B cell (primary cell): ENCODE data around the gene BTNL8. TPM values are rescaled to one million over a fixed set of nuclear protein-coding genes. Genes with fewer than 3 reads are reported as not detected.

Experiments used
- ATAC-seq: fragments of 200-7000 bp; cut with Tn5 transposase; one replicate; pipeline ENCODE4 v1.10.0; 2021; ENCODE audit warnings: low read depth, mild to moderate bottlenecking, moderate number of reproducible peaks, moderate library complexity
- CTCF ChIA-PET: fragments of 350-600 bp; sonication (Branson Sonifier 250); formaldehyde crosslinking; loops from one replicate; lab custom pipeline; 2021; ENCODE audit warnings: antibody characterized with exemption, inconsistent platforms; lab: Charles Lee
- POLR2A ChIA-PET: fragments of 350-600 bp; sonication (Branson Sonifier 250); formaldehyde crosslinking; loops from one replicate; lab custom pipeline; 2021; ENCODE audit warnings: antibody characterized with exemption; lab: Charles Lee
- DNase-seq: peaks from one replicate; pipeline ENCODE4 v3.0.0; 2013
- H2AFZ ChIP-seq: 2 replicates; pipeline ENCODE4 v1.6.1; 2012; ENCODE audit warnings: mild to moderate bottlenecking, low read depth, low read length; ENCODE audit not compliant: insufficient read depth, poor library complexity, severe bottlenecking
- H3K27ac ChIP-seq, 2 donors: 1 replicate in 1 of 2; 2 replicates in 1 of 2; pipeline ENCODE4 v1.5.1; 2012 to 2013; ENCODE audit warnings: low read length in 2 of 2, mild to moderate bottlenecking in 2 of 2, moderate library complexity in 1 of 2
- H3K27me3 ChIP-seq, 4 experiments: fragments of 200-600 bp in 1 of 4; sonication (generic) in 1 of 4; replicated peaks in 1 of 4; 1 replicate in 2 of 4; 2 replicates in 2 of 4; pipeline versions ENCODE4 v1.6.1 to v1.7.0; 2013 to 2016; ENCODE audit warnings: low read length in 3 of 4, mild to moderate bottlenecking in 2 of 4, mixed read lengths in 1 of 4, moderate library complexity in 1 of 4; ENCODE audit not compliant: insufficient read depth in 4 of 4, control insufficient read depth in 3 of 4; ENCODE audit errors: control extremely low read depth in 1 of 4
- H3K36me3 ChIP-seq, 2 experiments: replicated peaks in 1 of 2; 1 replicate in 1 of 2; 2 replicates in 1 of 2; pipeline versions ENCODE4 v1.6.1 to v1.7.1; 2013; ENCODE audit warnings: low read length in 1 of 2; ENCODE audit not compliant: insufficient read depth in 2 of 2, control insufficient read depth in 1 of 2; ENCODE audit errors: control extremely low read depth in 1 of 2, extremely low read depth in 1 of 2
- H3K4me1 ChIP-seq, 2 donors: fragments of 200-600 bp in 1 of 2; sonication (generic) in 1 of 2; 1 replicate in 1 of 2; 2 replicates in 1 of 2; pipeline versions ENCODE4 v1.5.1 to v1.6.1; 2013 to 2017; ENCODE audit warnings: low read length in 2 of 2; ENCODE audit not compliant: control insufficient read depth in 2 of 2, insufficient read depth in 2 of 2
- H3K4me2 ChIP-seq: replicated peaks from 2 replicates; pipeline ENCODE3; 2012; ENCODE audit warnings: mild to moderate bottlenecking, low read depth, low read length; ENCODE audit not compliant: poor library complexity, severe bottlenecking
- H3K4me3 ChIP-seq, 5 experiments: fragments of 200-600 bp in 1 of 5; sonication (generic) in 1 of 5; 1 replicate in 3 of 5; 2 replicates in 2 of 5; pipeline versions ENCODE4 v1.5.1 to v1.7.0; 2011 to 2016; ENCODE audit warnings: low read length in 4 of 5, mild to moderate bottlenecking in 4 of 5, low read depth in 2 of 5, control low read depth in 1 of 5, moderate library complexity in 1 of 5; ENCODE audit not compliant: insufficient read depth in 1 of 5; ENCODE audit errors: control extremely low read depth in 1 of 5, extremely low read depth in 1 of 5
- H3K79me2 ChIP-seq: fragments of 200-600 bp; sonication (generic); one replicate; pipeline ENCODE4 v1.6.0; 2016; ENCODE audit warnings: low read length; ENCODE audit not compliant: control insufficient read depth, insufficient read depth
- H3K9ac ChIP-seq: fragments of 200-600 bp; sonication (generic); 2 replicates; pipeline ENCODE4 v1.6.1; 2017; ENCODE audit warnings: mild to moderate bottlenecking, low read length, moderate library complexity
- H3K9me3 ChIP-seq, 3 donors: one replicate each; pipeline versions ENCODE4 v1.6.1 to v1.7.1; 2013; ENCODE audit warnings: low read length in 2 of 3; ENCODE audit not compliant: control insufficient read depth in 2 of 3, insufficient read depth in 1 of 3; ENCODE audit errors: control extremely low read depth in 1 of 3
- H4K20me1 ChIP-seq: 2 replicates; pipeline ENCODE4 v1.6.0; 2012; ENCODE audit warnings: mild to moderate bottlenecking, low read length; ENCODE audit not compliant: insufficient read depth, control insufficient read depth, poor library complexity, severe bottlenecking
- H3K27ac Mint-ChIP-seq: one replicate; pipeline ENCODE4 v1.8.0; 2021; ENCODE audit warnings: mixed read lengths
- H3K27me3 Mint-ChIP-seq: one replicate; pipeline ENCODE4 v1.8.0; 2021; ENCODE audit warnings: mixed read lengths
- H3K4me1 Mint-ChIP-seq: one replicate; pipeline ENCODE4 v1.8.0; 2021; ENCODE audit warnings: mixed read lengths
- H3K4me3 Mint-ChIP-seq: one replicate; pipeline ENCODE4 v1.8.0; 2021; ENCODE audit warnings: mixed read lengths
- H3K9me3 Mint-ChIP-seq: one replicate; pipeline ENCODE4 v1.8.0; 2022; ENCODE audit warnings: mixed read lengths; ENCODE audit not compliant: insufficient read depth
- EZH2 ChIP-seq: IDR thresholded peaks from 2 replicates; pipeline ENCODE4 v1.6.1; 2012; ENCODE audit warnings: borderline replicate concordance, low read depth, mild to moderate bottlenecking, moderate library complexity, low read length; ENCODE audit not compliant: insufficient read depth, poor library complexity, severe bottlenecking
- WGBS: methylation state at CpG from one replicate; pipeline ENCODE4 v1.1.5; 2013; ENCODE audit warnings: missing lambda C conversion rate; ENCODE audit not compliant: insufficient coverage; 5-methylcytosine and 5-hydroxymethylcytosine counted together
- intact Hi-C: fragments of 100-400 bp; cut with micrococcal nuclease; formaldehyde crosslinking; loops from one replicate; pipeline ENCODE4 v1.10.0; 2022
- polyA plus RNA-seq: library from polyadenylated mRNA; depleted of rRNA; stranded (reverse); fragments of >200 nt; gene quantifications from 2 replicates; pipeline ENCODE4 v1.2.3, GENCODE V29; 2012
- total RNA-seq, 2 donors: library from RNA; stranded (reverse); fragments of 120-200 nt in 1 of 2; gene quantifications; 1 replicate in 1 of 2; 2 replicates in 1 of 2; pipeline versions ENCODE4 v1.2.3 to v1.2.4, GENCODE V29; 2013 to 2022
- TF ChIP-seq, protein P1 (sequence below): fragments of 200-600 bp; IDR thresholded peaks from one replicate; pipeline ENCODE4 v1.8.0; 2022; ENCODE audit warnings: antibody characterized with exemption, mild to moderate bottlenecking

BTNL8 gene
- total and polyA plus RNA-seq, 2 donors (not counting 1 experiment from before 2014, with no cell fraction given) = not detected

DNA sequence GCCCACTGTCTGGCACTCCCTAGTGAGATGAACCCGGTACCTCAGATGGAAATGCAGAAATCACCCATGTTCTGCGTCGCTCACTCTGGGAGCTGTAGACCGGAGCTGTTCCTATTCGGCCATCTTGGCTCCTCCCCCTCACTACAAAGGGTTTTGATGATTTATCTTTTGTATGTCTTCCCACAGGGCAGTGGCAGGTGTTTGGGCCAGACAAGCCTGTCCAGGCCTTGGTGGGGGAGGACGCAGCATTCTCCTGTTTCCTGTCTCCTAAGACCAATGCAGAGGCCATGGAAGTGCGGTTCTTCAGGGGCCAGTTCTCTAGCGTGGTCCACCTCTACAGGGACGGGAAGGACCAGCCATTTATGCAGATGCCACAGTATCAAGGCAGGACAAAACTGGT is 9.4 kb downstream of the BTNL8 start:
- Histone ChIP-seq H3K9ac (no peak overlapping the region), H4K20me1 (no peaks in the 10 kb centered on the region), H3K27me3 (peaks cover 0 to 7% (median 6%) of the 10 kb centered on the region in 4 experiments), H3K4me3 (no peak overlapping the region), H3K9me3 (no peaks in the 10 kb centered on the region), H3K27ac (no peak overlapping the region), H3K4me1 (no peaks in the 10 kb centered on the region), H3K79me2 (no peaks in the 10 kb centered on the region), H3K36me3 (no peaks in the 10 kb centered on the region), H2AFZ (no peak overlapping the region), H3K4me2 (no peak overlapping the region)
- H3K4me3 Mint-ChIP-seq = no peak overlapping the region
- ChIA-PET POLR2A (no interaction called here), CTCF (no interaction called here)
- no peaks in the 10 kb centered on the region for H3K4me1 Mint-ChIP-seq
- ATAC-seq (no peak), DNase-seq (no peak)
- no peak overlapping the region for H3K27ac Mint-ChIP-seq
- no peaks in the 10 kb centered on the region for H3K9me3 Mint-ChIP-seq
- intact Hi-C loops = no loop called here
- WGBS = 98% methylated on average over 4 of the region's 9 CpGs
- TF ChIP-seq, protein P1, sequence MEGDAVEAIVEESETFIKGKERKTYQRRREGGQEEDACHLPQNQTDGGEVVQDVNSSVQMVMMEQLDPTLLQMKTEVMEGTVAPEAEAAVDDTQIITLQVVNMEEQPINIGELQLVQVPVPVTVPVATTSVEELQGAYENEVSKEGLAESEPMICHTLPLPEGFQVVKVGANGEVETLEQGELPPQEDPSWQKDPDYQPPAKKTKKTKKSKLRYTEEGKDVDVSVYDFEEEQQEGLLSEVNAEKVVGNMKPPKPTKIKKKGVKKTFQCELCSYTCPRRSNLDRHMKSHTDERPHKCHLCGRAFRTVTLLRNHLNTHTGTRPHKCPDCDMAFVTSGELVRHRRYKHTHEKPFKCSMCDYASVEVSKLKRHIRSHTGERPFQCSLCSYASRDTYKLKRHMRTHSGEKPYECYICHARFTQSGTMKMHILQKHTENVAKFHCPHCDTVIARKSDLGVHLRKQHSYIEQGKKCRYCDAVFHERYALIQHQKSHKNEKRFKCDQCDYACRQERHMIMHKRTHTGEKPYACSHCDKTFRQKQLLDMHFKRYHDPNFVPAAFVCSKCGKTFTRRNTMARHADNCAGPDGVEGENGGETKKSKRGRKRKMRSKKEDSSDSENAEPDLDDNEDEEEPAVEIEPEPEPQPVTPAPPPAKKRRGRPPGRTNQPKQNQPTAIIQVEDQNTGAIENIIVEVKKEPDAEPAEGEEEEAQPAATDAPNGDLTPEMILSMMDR = no peak
- TF ChIP-seq EZH2 = no peak
- H3K27me3 Mint-ChIP-seq = peaks cover 33% of the 10 kb centered on the region

DNA sequence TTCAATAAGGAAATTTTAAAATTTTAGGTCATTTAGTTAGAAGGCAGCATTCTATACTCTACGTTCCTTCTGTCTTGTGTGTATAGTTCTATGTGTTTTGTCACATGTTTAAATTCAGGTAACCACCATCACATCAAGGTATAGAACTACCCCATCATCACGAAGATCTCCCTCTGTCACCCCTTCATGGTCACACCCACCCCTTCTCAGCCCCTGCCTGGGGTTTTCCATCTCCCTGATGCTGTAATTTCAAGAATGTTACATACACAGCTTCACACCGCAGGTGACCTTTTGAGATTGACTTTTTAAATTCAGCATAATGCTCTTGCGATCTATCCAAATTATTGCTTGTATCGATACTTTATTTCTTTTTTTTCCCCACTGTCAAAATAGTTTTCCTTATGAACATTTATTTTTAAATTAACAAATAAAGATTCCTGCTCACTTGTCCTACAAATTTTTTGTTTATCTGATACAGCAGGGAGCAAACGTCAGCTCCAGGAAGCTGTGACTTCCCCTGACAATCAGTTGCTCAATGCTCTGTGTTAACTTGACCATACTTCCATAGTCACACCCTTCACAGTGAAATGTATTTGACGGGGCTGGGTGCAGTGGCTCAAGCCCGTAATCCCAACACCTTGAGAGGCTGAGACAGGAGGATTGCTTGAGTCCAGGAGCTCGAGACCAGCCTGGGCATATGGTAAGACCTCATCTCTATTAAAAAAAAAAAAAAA is 10.2 kb downstream of the BTNL8 start:
- peaks cover 36% of the 10 kb centered on the region for H3K27me3 Mint-ChIP-seq
- DNase-seq (no peak), ATAC-seq (no peak)
- CTCF ChIA-PET = interaction anchor here (0.5 kb wide), 1 partner anchor 145 kb away, joined by 3 read pairs; no protein-coding TSS in a partner anchor
- peaks cover 0 to 7% (median 6%) of the 10 kb centered on the region in 4 experiments for H3K27me3 ChIP-seq
- intact Hi-C loops = no loop called here
- no peaks in the 10 kb centered on the region for H3K4me1 ChIP-seq
- no peaks in the 10 kb centered on the region for H3K79me2 ChIP-seq
- H3K27ac ChIP-seq = no peak overlapping the region
- 64% methylated on average over 2 of the region's 9 CpGs for WGBS
- H3K9me3 Mint-ChIP-seq = no peaks in the 10 kb centered on the region
- no peak overlapping the region for H3K9ac ChIP-seq
- H2AFZ ChIP-seq = no peak overlapping the region
- H3K4me3 ChIP-seq = no peak overlapping the region
- H3K4me1 Mint-ChIP-seq = no peaks in the 10 kb centered on the region
- TF ChIP-seq, protein P1 = no peak
- no peak for TF ChIP-seq EZH2
- no peak overlapping the region for H3K27ac Mint-ChIP-seq
- no peaks in the 10 kb centered on the region for H3K9me3 ChIP-seq
- no peak overlapping the region for H3K4me3 Mint-ChIP-seq
- no peak overlapping the region for H3K4me2 ChIP-seq
- H3K36me3 ChIP-seq = no peaks in the 10 kb centered on the region
- POLR2A ChIA-PET = no interaction called here
- no peaks in the 10 kb centered on the region for H4K20me1 ChIP-seq
